ENCODE results near the gene TTN. TPM values are rescaled to one million over a fixed set of nuclear protein-coding genes. Genes with fewer than 3 reads are reported as not detected.
A peak's percentile ranks its signal among the peaks of the same experiment; 100 is the strongest.

The TTN gene
- total and polyA plus RNA-seq, 2 experiments from 2014 or later = 12.5 to 15.7 TPM

DNA sequence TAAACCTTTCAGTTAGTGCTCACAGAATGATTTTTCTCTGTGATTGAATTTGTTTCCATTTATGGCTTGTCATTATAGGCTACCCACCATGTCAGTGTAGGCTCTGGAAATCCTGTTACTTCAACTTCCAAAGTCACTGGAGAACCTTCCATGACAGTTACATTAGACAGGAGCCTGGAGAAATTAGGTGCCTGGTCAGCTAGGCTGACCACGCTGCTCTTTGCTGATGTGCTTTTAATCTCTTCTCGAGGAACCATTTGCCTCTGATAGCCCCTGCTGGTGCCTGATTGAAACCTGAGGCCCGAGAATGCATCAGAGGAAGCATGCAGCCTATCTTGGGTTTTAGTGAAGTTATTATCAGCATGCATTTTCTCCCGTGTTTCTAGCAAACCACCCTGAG is 29.6 kb upstream of the TTN start:
- H3F3A ChIP-seq (replicated peaks; ENCODE audit: low read depth) = no peaks in the 10 kb centered on the region
- DNase-seq (ENCODE audit: low spot score) (peak; percentile 38), ATAC-seq (peak; percentile 56; the same call in 2 of the 3 replicates)
- no peak overlapping the region for H2AFZ ChIP-seq
- H3K36me3 Mint-ChIP-seq (ENCODE audit: low read depth) = peaks cover 10% of the 10 kb centered on the region
- H3K27ac Mint-ChIP-seq = no peak overlapping the region
- no peaks in the 10 kb centered on the region for H3K9me3 Mint-ChIP-seq
- H3K4me3 ChIP-seq = no peak overlapping the region
- no peaks in the 10 kb centered on the region for H3K79me2 ChIP-seq (replicated peaks; ENCODE audit: insufficient read depth)
- peaks cover 9% of the 10 kb centered on the region for H3K4me1 Mint-ChIP-seq
- no peaks in the 10 kb centered on the region for H4K20me1 ChIP-seq (replicated peaks; ENCODE audit: insufficient read depth)
- no peaks in the 10 kb centered on the region for H3K36me3 ChIP-seq (ENCODE audit: insufficient read depth)
- H3K27me3 Mint-ChIP-seq (ENCODE audit: insufficient read depth, low read depth, poor library complexity) = peaks cover 2% of the 10 kb centered on the region
- H3K4me3 Mint-ChIP-seq = no peak overlapping the region
- H3K9me2 ChIP-seq (ENCODE audit: insufficient read depth) = peaks cover 6% of the 10 kb centered on the region; the same call in 1 of the 2 replicates
- H3K4me2 ChIP-seq = no peak overlapping the region
- H3K27ac ChIP-seq (ENCODE audit: low read depth) = no peak overlapping the region
- TF ChIP-seq JUNB (IDR thresholded peaks at IDR 0.05; ENCODE audit: unreplicated experiment) = no peak
- TF ChIP-seq NANOG (IDR thresholded peaks at IDR 0.05; ENCODE audit: borderline replicate concordance) = no peak
- TF ChIP-seq, protein P1, sequence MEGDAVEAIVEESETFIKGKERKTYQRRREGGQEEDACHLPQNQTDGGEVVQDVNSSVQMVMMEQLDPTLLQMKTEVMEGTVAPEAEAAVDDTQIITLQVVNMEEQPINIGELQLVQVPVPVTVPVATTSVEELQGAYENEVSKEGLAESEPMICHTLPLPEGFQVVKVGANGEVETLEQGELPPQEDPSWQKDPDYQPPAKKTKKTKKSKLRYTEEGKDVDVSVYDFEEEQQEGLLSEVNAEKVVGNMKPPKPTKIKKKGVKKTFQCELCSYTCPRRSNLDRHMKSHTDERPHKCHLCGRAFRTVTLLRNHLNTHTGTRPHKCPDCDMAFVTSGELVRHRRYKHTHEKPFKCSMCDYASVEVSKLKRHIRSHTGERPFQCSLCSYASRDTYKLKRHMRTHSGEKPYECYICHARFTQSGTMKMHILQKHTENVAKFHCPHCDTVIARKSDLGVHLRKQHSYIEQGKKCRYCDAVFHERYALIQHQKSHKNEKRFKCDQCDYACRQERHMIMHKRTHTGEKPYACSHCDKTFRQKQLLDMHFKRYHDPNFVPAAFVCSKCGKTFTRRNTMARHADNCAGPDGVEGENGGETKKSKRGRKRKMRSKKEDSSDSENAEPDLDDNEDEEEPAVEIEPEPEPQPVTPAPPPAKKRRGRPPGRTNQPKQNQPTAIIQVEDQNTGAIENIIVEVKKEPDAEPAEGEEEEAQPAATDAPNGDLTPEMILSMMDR (conservative IDR thresholded peaks at IDR 0.05; ENCODE audit: low read depth in 2 of 2) = no peak
- TF ChIP-seq CREB1 (CRISPR knock-in tag; IDR thresholded peaks at IDR 0.05; ENCODE audit: low read depth) = no peak
- TF ChIP-seq POLR2AphosphoS5 (IDR thresholded peaks at IDR 0.05; ENCODE audit: low read depth) = no peak
- TF ChIP-seq, protein P2, sequence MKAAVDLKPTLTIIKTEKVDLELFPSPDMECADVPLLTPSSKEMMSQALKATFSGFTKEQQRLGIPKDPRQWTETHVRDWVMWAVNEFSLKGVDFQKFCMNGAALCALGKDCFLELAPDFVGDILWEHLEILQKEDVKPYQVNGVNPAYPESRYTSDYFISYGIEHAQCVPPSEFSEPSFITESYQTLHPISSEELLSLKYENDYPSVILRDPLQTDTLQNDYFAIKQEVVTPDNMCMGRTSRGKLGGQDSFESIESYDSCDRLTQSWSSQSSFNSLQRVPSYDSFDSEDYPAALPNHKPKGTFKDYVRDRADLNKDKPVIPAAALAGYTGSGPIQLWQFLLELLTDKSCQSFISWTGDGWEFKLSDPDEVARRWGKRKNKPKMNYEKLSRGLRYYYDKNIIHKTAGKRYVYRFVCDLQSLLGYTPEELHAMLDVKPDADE (IDR thresholded peaks at IDR 0.05) = no peak
- no peak for TF ChIP-seq EZH2 (IDR thresholded peaks at IDR 0.05; ENCODE audit: low read depth, unreplicated experiment)
- H3K27me3 ChIP-seq (ENCODE audit: insufficient read depth) = no peaks in the 10 kb centered on the region
- no peaks in the 10 kb centered on the region; the same call in 1 of the 2 replicates for H3K4me1 ChIP-seq (ENCODE audit: insufficient read depth)

DNA sequence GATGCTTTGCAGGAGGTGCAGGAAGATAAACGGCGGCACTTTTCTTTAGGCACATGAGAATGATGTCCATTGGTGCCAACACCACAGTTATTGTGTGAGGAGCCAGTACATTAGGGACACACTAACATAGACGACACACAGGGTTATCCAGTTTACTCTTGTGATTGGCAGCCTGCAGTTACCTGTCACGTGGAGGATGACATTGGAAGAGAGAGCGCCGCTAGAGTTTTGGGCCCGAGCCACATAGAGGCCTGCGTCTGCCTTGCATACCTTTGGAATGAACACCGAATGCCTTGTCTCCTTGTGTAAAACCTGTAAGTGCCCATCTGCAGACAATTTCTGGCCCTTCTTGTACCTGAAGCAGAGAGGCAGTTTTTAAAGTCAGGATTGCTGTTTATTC is 26.9 kb upstream of the TTN start:
- H3K4me1 ChIP-seq (ENCODE audit: insufficient read depth) = no peaks in the 10 kb centered on the region; the same call in 1 of the 2 replicates

More for the DNA sequence above, 26.9 kb upstream of the TTN start:
- DNase-seq (ENCODE audit: low spot score) = no peak
- Histone ChIP-seq H3K4me3 (no peak overlapping the region), H2AFZ (no peak overlapping the region), H3K9me2 (ENCODE audit: insufficient read depth) (no peaks in the 10 kb centered on the region), H3K27me3 (ENCODE audit: insufficient read depth) (no peaks in the 10 kb centered on the region), H3K36me3 (ENCODE audit: insufficient read depth) (no peaks in the 10 kb centered on the region), H3K4me2 (no peak overlapping the region), H3K27ac (ENCODE audit: low read depth) (no peak overlapping the region), H3F3A (replicated peaks; ENCODE audit: low read depth) (no peaks in the 10 kb centered on the region), H4K20me1 (replicated peaks; ENCODE audit: insufficient read depth) (no peaks in the 10 kb centered on the region), H3K79me2 (replicated peaks; ENCODE audit: insufficient read depth) (no peaks in the 10 kb centered on the region)
- ATAC-seq = no peak
- Mint-ChIP-seq H3K27me3 (ENCODE audit: insufficient read depth, low read depth, poor library complexity) (peaks cover 6% of the 10 kb centered on the region), H3K27ac (no peak overlapping the region), H3K4me1 (peaks cover 13% of the 10 kb centered on the region), H3K36me3 (ENCODE audit: low read depth) (peaks cover 3% of the 10 kb centered on the region; the same call in 1 of the 3 replicates), H3K9me3 (no peaks in the 10 kb centered on the region), H3K4me3 (no peak overlapping the region)
- TF ChIP-seq POLR2AphosphoS5 (IDR thresholded peaks at IDR 0.05; ENCODE audit: low read depth) (no peak), EZH2phosphoT487 (IDR thresholded peaks at IDR 0.05; ENCODE audit: unreplicated experiment) (no peak), STAT1 (IDR thresholded peaks at IDR 0.05; ENCODE audit: unreplicated experiment) (no peak)
- TF ChIP-seq, protein P2 (IDR thresholded peaks at IDR 0.05) = no peak
